ES-I3 (cell line): ENCODE data around the gene TAS2R60.
"Not testable (repeated sequence)": the region's sequence is repeated elsewhere in the genome, so short reads cannot be mapped to it uniquely, and the experiment has no call there.

Experiments
- H3K36me3 ChIP-seq: 2 replicates; pipeline ENCODE4 v1.6.1; 2013; ENCODE audit warnings: mild to moderate bottlenecking, low read length, control low read depth, moderate library complexity; ENCODE audit not compliant: insufficient read depth
- H3K4me1 ChIP-seq: 2 replicates; pipeline ENCODE4 v1.6.1; 2013; ENCODE audit warnings: mild to moderate bottlenecking, control low read depth, low read length; ENCODE audit not compliant: insufficient read depth
- H3K9ac ChIP-seq: 2 replicates; pipeline ENCODE4 v1.6.1; 2013; ENCODE audit warnings: low read depth, mild to moderate bottlenecking, low read length, moderate library complexity
- H3K9me3 ChIP-seq: 2 replicates; pipeline ENCODE4 v1.6.1; 2013; ENCODE audit warnings: mild to moderate bottlenecking, low read length, moderate library complexity; ENCODE audit not compliant: control insufficient read depth, insufficient read depth

Gene TAS2R60

DNA sequence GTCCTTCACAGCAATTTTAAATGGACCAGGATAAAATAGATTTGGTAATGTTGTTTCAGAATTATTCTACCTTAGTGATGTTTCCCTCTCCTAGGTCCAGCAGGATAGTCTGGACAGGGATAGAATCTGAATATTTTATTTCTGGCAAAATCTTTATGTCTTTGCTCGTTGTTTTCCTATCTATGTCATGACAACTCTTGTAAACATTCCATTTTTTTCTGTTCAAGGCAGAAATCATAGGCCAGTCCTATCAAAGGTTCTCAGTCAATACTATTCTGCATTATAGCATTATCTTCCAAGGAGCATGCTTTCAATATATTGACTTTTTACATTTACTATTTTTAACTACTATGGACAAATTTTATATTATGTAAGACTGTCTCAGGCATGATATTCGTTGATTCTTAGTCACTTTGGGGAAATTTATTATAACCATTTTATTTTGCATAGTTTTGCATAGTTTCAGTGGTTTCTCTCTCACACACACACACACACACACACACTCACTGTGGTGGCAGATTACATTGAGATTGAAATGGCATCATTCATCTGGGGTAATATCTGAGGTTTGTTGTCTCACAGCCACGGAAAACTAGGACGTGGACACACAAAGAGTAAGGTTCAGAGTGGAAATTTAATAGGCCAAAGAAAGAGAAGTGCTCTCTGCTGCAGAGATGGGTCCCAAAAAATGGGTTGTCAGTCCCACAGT is 17.2 kb downstream of the TAS2R60 start:
- H3K9ac ChIP-seq = no peak overlapping the region
- H3K4me1 ChIP-seq = no peaks in the 10 kb centered on the region
- H3K9me3 ChIP-seq = peaks cover 3% of the 10 kb centered on the region; the same call in 1 of the 2 replicates
- H3K36me3 ChIP-seq = no peaks in the 10 kb centered on the region

DNA sequence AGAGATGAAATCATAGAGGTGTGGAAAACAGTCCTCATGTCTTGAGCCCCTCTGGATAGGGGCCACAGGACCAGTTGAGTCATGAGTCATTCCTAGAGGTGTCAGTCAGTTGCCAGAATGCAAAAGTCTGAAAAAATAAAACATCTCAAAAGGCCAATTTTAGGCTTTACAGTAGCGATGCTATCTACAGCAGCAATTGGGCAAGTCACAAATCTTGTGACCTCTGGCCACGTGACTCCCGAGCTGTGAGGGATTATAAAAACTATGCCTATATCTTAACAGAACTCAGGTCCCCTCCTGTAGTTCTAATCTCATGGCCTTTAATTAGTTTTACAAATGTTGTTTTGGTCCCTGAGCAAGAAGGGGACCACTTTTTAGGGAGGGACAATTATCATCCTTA is 18.8 kb downstream of the TAS2R60 start:
- H3K9me3 ChIP-seq = peaks cover 3% of the 10 kb centered on the region; the same call in 1 of the 2 replicates
- H3K4me1 ChIP-seq = no peaks in the 10 kb centered on the region
- H3K36me3 ChIP-seq = no peaks in the 10 kb centered on the region
- H3K9ac ChIP-seq = no peak overlapping the region

GRCh38 chr7:143463556-143463955 is 20.3 kb downstream of the TAS2R60 start:
- H3K36me3 ChIP-seq = no peaks in the 10 kb centered on the region
- peaks cover 3% of the 10 kb centered on the region; the same call in 1 of the 2 replicates for H3K9me3 ChIP-seq
- no peaks in the 10 kb centered on the region for H3K4me1 ChIP-seq
- no peak overlapping the region for H3K9ac ChIP-seq

- peaks cover 3% of the 10 kb centered on the region; the same call in 1 of the 2 replicates for H3K9me3 ChIP-seq
- H3K9ac ChIP-seq = no peak overlapping the region
- no peaks in the 10 kb centered on the region for H3K36me3 ChIP-seq
- H3K4me1 ChIP-seq = no peaks in the 10 kb centered on the region
These were observed 20.7 kb downstream of the TAS2R60 start for GRCh38 chr7:143463957-143464356.

DNA sequence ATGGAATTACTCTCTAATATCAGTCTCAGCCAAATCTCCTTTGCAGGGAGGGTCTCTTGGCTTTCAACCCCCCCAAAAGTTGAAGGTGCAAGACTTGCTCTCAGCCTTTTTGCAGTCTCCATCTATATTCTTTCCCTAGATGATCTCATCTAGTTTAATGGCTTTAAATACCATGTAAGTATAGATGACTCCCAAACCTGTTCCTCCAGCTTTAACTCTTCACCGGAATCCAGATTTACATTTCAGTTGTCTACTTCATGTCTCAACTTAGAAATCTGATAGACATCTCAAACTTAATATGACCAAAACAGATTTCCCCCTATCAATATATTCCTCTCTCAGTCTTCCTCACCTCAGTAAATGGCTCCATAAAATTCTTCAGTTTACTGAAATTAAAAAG is 24.5 kb downstream of the TAS2R60 start:
- Histone ChIP-seq H3K9ac (no peak overlapping the region), H3K4me1 (no peaks in the 10 kb centered on the region), H3K36me3 (no peaks in the 10 kb centered on the region), H3K9me3 (no peaks in the 10 kb centered on the region)

DNA sequence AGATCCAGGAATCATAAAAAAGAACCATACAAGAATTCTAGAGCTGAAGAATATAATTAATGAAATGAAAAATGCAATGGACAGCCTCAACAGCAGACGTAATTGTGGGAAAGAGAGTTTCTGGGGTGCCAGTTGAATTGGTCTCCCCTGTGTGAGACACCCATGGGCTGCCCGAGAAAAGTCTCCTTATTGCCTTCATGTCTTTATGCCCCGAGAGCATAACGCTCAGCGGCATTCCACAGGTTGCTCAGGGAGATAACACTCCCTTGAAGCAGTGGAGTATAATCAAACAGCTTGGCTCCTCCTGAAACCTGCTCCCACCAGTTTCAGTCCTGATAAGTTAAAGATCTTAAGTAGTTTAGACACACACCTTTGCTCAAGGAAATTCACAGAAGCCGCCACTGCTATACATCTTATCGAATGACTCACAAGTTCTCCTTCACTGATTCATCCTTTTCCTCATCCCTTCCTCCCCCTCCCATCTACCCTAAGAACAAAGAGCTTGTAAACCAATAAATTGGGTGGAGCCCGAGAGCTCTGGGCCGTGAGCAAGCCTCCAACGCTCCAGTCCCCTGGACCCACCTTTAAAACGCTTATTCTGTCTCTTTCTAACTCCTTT is 28.9 kb downstream of the TAS2R60 start:
- H3K4me1 ChIP-seq, H3K9ac ChIP-seq, H3K36me3 ChIP-seq, H3K9me3 ChIP-seq: not testable (repeated sequence)

- Histone ChIP-seq H3K9ac (no peak within 1 kb of the TSS), H3K9me3 (no peaks in the 10 kb centered on the region), H3K36me3 (no peaks in the 10 kb centered on the region), H3K4me1 (no peaks in the 10 kb centered on the region)
These were observed 34.4 kb downstream of the TAS2R60 start, which contains the start of gene TAS2R41 for GRCh38 chr7:143477501-143478150. Gene TAS2R41, plus strand, starts transcription at chr7:143477873. Its CDS starts 0 bp downstream, at chr7:143477873.

GRCh38 chr7:143479055-143479766 is 36.0 kb downstream of the TAS2R60 start:
- no peaks in the 10 kb centered on the region for H3K4me1 ChIP-seq
- no peak overlapping the region for H3K9ac ChIP-seq
- no peaks in the 10 kb centered on the region for H3K36me3 ChIP-seq
- H3K9me3 ChIP-seq = no peaks in the 10 kb centered on the region

- no peak overlapping the region for H3K9ac ChIP-seq
These were observed 37.2 kb downstream of the TAS2R60 start for GRCh38 chr7:143480501-143480900.

GRCh38 chr7:143484119-143484518 is 40.9 kb downstream of the TAS2R60 start:
- H3K9ac ChIP-seq = no peak overlapping the region
- H3K36me3 ChIP-seq = no peaks in the 10 kb centered on the region
- H3K9me3 ChIP-seq = no peaks in the 10 kb centered on the region
- H3K4me1 ChIP-seq = no peaks in the 10 kb centered on the region

More at GRCh38 chr7:143480501-143480900, 37.2 kb downstream of the TAS2R60 start:
- no peaks in the 10 kb centered on the region for H3K4me1 ChIP-seq
- H3K36me3 ChIP-seq = no peaks in the 10 kb centered on the region
- H3K9me3 ChIP-seq = no peaks in the 10 kb centered on the region

DNA sequence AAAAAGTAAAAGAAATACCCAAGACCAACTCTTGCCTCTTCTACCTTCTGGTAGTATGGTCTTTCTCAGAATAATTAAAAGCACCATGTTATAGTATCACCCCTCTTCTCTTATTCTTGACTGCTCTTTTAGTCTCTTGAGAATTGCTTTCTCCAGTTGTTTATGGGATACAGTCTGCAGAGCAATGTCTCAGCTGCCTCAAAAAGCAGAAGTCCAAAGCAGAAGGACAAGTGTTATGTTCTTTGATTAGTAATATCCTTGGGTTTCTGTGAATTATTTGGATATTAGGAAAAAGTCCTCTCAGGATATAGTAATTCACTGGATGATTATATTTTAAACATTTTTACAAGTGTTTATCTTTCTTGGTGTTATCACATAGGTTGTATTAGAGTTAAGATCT is 41.8 kb downstream of the TAS2R60 start:
- Histone ChIP-seq H3K9ac (no peak overlapping the region), H3K36me3 (no peaks in the 10 kb centered on the region), H3K9me3 (no peaks in the 10 kb centered on the region), H3K4me1 (no peaks in the 10 kb centered on the region)

- Histone ChIP-seq H3K9me3 (no peaks in the 10 kb centered on the region), H3K4me1 (no peaks in the 10 kb centered on the region), H3K36me3 (no peaks in the 10 kb centered on the region), H3K9ac (no peak overlapping the region)
These were observed 42.2 kb downstream of the TAS2R60 start for GRCh38 chr7:143485500-143485899.

DNA sequence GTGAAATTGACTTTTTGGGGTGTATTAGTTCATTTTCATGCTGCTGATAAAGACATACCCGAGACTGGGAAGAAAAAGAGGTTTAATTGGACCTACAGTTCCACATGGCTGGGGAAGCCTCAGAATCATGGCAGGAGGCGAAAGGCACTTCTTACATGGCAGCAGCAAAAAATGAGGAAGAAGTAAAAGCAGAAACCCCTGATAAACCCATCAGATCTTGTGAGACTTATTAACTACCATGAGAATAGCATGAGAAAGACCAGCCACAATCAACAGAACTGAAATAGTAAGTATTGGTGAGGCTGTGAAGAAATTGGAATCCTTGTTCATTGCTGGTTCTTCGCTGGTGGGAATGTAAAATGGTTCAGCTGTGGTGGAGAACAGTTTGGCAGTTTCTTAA is 43.0 kb downstream of the TAS2R60 start:
- H3K4me1 ChIP-seq, H3K9ac ChIP-seq, H3K36me3 ChIP-seq, H3K9me3 ChIP-seq: not testable (repeated sequence)

GRCh38 chr7:143487061-143487460 is 43.8 kb downstream of the TAS2R60 start:
- Histone ChIP-seq H3K4me1 (no peaks in the 10 kb centered on the region), H3K9me3 (no peaks in the 10 kb centered on the region), H3K36me3 (no peaks in the 10 kb centered on the region), H3K9ac (no peak overlapping the region)
